ENCODE measurements around the gene TPRG1. TPM values are rescaled to one million over a fixed set of nuclear protein-coding genes. Genes with fewer than 3 reads are reported as not detected.

The TPRG1 gene, protein sequence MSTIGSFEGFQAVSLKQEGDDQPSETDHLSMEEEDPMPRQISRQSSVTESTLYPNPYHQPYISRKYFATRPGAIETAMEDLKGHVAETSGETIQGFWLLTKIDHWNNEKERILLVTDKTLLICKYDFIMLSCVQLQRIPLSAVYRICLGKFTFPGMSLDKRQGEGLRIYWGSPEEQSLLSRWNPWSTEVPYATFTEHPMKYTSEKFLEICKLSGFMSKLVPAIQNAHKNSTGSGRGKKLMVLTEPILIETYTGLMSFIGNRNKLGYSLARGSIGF
- 10 to 100 TPM in 1 of 4 donors, 1 to 10 TPM in 2, not detected in 1; 2.3 to 14.9 (median 4.1) TPM for total RNA-seq

DNA sequence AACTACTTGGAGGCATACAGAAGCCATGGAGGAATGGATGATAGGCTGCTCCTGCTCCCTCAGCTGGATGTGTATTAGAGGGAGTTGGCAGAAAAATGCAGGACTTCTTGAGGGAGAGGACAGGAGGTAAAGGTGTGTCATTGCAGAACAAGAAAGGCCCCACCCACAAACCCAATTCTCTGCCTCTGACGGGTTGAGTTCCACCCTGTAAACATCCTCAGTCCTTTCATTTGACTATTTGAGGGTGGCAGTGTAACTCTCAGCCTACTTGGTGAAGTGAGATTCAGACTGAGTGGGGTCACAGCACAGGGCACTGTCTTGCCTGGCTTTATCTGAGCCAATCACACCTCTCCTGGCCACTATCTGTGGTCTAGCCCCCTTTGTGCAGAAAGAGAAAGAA, at the start of gene TPRG1:
Gene TPRG1, plus strand, starts transcription at position 265 of the 400 bp plus-strand sequence. CDS start 35,414 bp downstream, outside the sequence.
- H3K27me3 ChIP-seq = no peaks in the 10 kb centered on the region
- peaks cover 0 to 8% (median 3%) of the 10 kb centered on the region in 4 donors for H3K4me1 ChIP-seq
- no peaks in the 10 kb centered on the region for H3K36me3 ChIP-seq
- no peak within 1 kb of the TSS for H3K27ac ChIP-seq
- in situ Hi-C loops (cut with MboI; ENCODE audit: low pct_ligation_motif_present in 1 of 4, low pct_unique_long_range_greater_than_20kb in 1 of 4, low sequenced_read_pairs in 3 of 4) (no loop called here), intact Hi-C loops (cut with DNase I; ENCODE audit: low total_unique reads) (no loop called here)
- DNase-seq = no peak
- TF ChIP-seq POLR2A (IDR thresholded peaks at IDR 0.05) (no peak), POLR2AphosphoS5 (IDR thresholded peaks at IDR 0.05) (no peak), EP300 (IDR thresholded peaks at IDR 0.05; ENCODE audit: low read depth) (no peak)
- TF ChIP-seq, protein P1, sequence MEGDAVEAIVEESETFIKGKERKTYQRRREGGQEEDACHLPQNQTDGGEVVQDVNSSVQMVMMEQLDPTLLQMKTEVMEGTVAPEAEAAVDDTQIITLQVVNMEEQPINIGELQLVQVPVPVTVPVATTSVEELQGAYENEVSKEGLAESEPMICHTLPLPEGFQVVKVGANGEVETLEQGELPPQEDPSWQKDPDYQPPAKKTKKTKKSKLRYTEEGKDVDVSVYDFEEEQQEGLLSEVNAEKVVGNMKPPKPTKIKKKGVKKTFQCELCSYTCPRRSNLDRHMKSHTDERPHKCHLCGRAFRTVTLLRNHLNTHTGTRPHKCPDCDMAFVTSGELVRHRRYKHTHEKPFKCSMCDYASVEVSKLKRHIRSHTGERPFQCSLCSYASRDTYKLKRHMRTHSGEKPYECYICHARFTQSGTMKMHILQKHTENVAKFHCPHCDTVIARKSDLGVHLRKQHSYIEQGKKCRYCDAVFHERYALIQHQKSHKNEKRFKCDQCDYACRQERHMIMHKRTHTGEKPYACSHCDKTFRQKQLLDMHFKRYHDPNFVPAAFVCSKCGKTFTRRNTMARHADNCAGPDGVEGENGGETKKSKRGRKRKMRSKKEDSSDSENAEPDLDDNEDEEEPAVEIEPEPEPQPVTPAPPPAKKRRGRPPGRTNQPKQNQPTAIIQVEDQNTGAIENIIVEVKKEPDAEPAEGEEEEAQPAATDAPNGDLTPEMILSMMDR (IDR thresholded peaks at IDR 0.05) = no peak
- WGBS, 2 donors (ENCODE audit: low coverage in 1 of 2) = 50% methylated on average over 1 of the region's 1 CpG; no CpG with 5 or more reads in 1 of the 2 donors
- H3K4me3 ChIP-seq = no peak within 1 kb of the TSS
- no peaks in the 10 kb centered on the region for H3K9me3 ChIP-seq

GRCh38 chr3:189122110-189122509, 49.7 kb upstream of the TPRG1 start:
- H3K27ac ChIP-seq = peak overlapping the region in 3 of 4 donors; percentile 55 to 65 (median 56)

DNA sequence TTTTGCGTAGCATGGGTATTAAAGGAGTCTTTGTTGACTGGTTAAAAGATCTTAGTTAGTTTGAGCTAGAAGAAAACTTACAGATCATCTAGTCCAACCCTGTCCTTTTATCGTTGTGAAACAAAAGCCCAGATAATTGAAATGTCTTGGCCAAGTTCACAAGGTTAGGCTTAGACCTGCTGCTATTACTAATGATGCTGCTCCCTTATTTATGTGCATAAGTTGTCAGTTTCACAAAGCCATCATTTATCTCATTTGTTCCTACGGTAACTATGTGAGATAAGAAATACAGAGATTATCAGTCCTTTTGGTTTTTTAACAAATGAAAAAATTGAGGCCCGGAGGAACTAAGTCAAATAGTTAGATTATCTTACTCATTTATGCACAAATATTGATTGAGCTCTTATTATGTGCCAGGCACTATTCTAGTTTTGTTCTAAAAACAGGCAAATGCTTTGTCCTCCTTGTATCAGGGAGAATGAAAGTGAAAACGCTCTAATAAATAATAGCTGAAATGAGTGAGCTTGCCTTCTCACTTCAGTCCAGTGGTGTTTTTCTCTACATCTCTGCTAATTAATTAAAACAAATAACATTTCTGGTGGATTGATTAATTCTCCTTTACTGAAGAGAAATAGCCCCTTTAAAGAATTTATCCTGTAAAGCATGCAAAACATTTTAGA, 49.1 kb upstream of the TPRG1 start:
- TF ChIP-seq POLR2AphosphoS5 (IDR thresholded peaks at IDR 0.05) (no peak), POLR2A (IDR thresholded peaks at IDR 0.05) (no peak), EP300 (IDR thresholded peaks at IDR 0.05; ENCODE audit: low read depth) (no peak)
- TF ChIP-seq, protein P1 (IDR thresholded peaks at IDR 0.05) = no peak
- intact Hi-C loops (cut with DNase I; ENCODE audit: low total_unique reads) (no loop called here), in situ Hi-C loops (cut with MboI; ENCODE audit: low pct_ligation_motif_present in 1 of 4, low pct_unique_long_range_greater_than_20kb in 1 of 4, low sequenced_read_pairs in 3 of 4) (no loop called here)
- no peak overlapping the region for H3K4me3 ChIP-seq
- H3K4me1 ChIP-seq = peaks cover 3 to 26% (median 14%) of the 10 kb centered on the region in 4 donors
- H3K27me3 ChIP-seq = no peaks in the 10 kb centered on the region
- H3K9me3 ChIP-seq = no peaks in the 10 kb centered on the region
- H3K36me3 ChIP-seq = no peaks in the 10 kb centered on the region
- no peak for DNase-seq
- peak overlapping the region; percentile 14 to 65 (median 56) for H3K27ac ChIP-seq
- WGBS, 2 donors (ENCODE audit: low coverage in 1 of 2) = 67 to 72% methylated on average over 5 of the region's 5 CpGs

More at GRCh38 chr3:189122110-189122509, 49.7 kb upstream of the TPRG1 start:
- no peak overlapping the region for H3K4me3 ChIP-seq
- H3K36me3 ChIP-seq = no peaks in the 10 kb centered on the region
- H3K27me3 ChIP-seq = no peaks in the 10 kb centered on the region
- 54 to 58% methylated on average over 2 of the region's 2 CpGs for WGBS, 2 donors (ENCODE audit: low coverage in 1 of 2)
- in situ Hi-C loops (cut with MboI; ENCODE audit: low pct_ligation_motif_present in 1 of 4, low pct_unique_long_range_greater_than_20kb in 1 of 4, low sequenced_read_pairs in 3 of 4) (no loop called here), intact Hi-C loops (cut with DNase I; ENCODE audit: low total_unique reads) (no loop called here)
- TF ChIP-seq POLR2A (IDR thresholded peaks at IDR 0.05) (no peak), POLR2AphosphoS5 (IDR thresholded peaks at IDR 0.05) (no peak), EP300 (IDR thresholded peaks at IDR 0.05; ENCODE audit: low read depth) (no peak)
- TF ChIP-seq, protein P1 (IDR thresholded peaks at IDR 0.05) = no peak
- H3K4me1 ChIP-seq = peaks cover 3 to 26% (median 14%) of the 10 kb centered on the region in 4 donors
- no peaks in the 10 kb centered on the region for H3K9me3 ChIP-seq
- DNase-seq = no peak

DNA sequence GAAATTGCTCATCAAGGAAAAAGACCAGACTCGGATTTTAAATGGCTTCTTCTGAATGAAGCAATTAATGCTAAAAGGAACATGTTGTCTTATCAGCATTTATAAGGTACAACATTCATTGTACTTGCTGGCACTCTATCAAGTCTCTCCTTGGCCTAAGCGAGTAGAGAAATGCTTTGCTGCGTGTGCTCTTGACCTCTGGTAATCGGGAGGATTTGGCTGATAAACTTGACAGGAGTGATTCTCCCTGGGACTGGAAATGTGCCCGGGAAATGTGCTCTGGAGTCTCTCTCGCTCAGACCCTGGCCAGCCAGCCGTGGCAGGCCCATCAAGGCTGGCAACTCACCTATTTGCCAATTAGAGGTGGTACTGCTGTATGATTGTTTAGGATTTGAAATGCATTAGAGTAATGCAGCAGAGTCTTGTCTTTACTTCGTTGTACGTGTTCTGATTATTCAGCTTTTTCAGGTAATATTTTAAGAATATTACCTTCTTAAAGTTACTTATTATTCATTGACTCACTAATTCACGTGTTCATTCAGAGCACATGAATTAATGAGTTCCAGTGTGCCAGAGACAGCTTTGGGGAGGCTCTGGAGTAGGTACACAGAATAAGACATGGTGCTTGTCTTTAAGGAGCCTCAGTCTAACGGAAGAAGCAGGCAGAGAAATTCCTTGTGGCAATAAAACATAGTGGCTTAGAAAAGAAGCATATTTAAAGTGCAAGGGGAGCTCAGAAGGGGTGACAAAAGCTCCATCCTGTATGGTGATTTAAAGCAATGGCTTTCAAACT, 48.0 kb upstream of the TPRG1 start:
- H3K27ac ChIP-seq = peak overlapping the region; percentile 14 to 65 (median 56)
- 37 to 50% methylated on average over 10 to 11 of the region's 11 CpGs for WGBS, 2 donors (ENCODE audit: low coverage in 1 of 2)
- intact Hi-C loops (cut with DNase I; ENCODE audit: low total_unique reads) (no loop called here), in situ Hi-C loops (cut with MboI; ENCODE audit: low pct_ligation_motif_present in 1 of 4, low pct_unique_long_range_greater_than_20kb in 1 of 4, low sequenced_read_pairs in 3 of 4) (no loop called here)
- H3K27me3 ChIP-seq = no peaks in the 10 kb centered on the region
- H3K4me3 ChIP-seq = no peak overlapping the region
- no peak for DNase-seq
- peaks cover 3 to 26% (median 14%) of the 10 kb centered on the region in 4 donors for H3K4me1 ChIP-seq
- TF ChIP-seq EP300 (IDR thresholded peaks at IDR 0.05; ENCODE audit: low read depth) = no peak
- TF ChIP-seq, protein P1 (IDR thresholded peaks at IDR 0.05) = no peak
- TF ChIP-seq POLR2A (IDR thresholded peaks at IDR 0.05) = no peak
- TF ChIP-seq POLR2AphosphoS5 (IDR thresholded peaks at IDR 0.05) = no peak
- no peaks in the 10 kb centered on the region for H3K9me3 ChIP-seq
- H3K36me3 ChIP-seq = no peaks in the 10 kb centered on the region
